ENCODE data around the gene GSTA5.
"Not testable (repeated sequence)": the region's sequence is repeated elsewhere in the genome, so short reads cannot be mapped to it uniquely, and the experiment has no call there.

GSTA5 gene

GRCh38 chr6:52839124-52840055 lies 1.2 kb downstream of the GSTA5 start:
- no peaks in the 10 kb centered on the region for H3K4me1 Mint-ChIP-seq
- no peaks in the 10 kb centered on the region for H3K36me3 Mint-ChIP-seq (ENCODE audit: low read depth)
- H3K4me3 Mint-ChIP-seq: no peak overlapping the region
- H3K27me3 Mint-ChIP-seq (ENCODE audit: low read depth): peaks cover 15% of the 10 kb centered on the region
- H3K27ac Mint-ChIP-seq: no peak overlapping the region
- TF ChIP-seq CTCF (IDR thresholded peaks at IDR 0.05; ENCODE audit: unreplicated experiment in 3 of 3): peak; percentile 46 to 59 (median 53)
- H3K9me3 Mint-ChIP-seq: no peaks in the 10 kb centered on the region

GRCh38 chr6:52834481-52834880 lies 6.1 kb downstream of the GSTA5 start:
- Mint-ChIP-seq H3K27ac (no peak overlapping the region), H3K4me1 (no peaks in the 10 kb centered on the region), H3K9me3 (no peaks in the 10 kb centered on the region), H3K4me3 (no peak overlapping the region), H3K27me3 (ENCODE audit: low read depth) (peaks cover 18% of the 10 kb centered on the region), H3K36me3 (ENCODE audit: low read depth) (no peaks in the 10 kb centered on the region)
- no peak for TF ChIP-seq CTCF (IDR thresholded peaks at IDR 0.05; ENCODE audit: unreplicated experiment in 3 of 3)

GRCh38 chr6:52830869-52831268 lies 9.7 kb downstream of the GSTA5 start:
- peaks cover 15% of the 10 kb centered on the region for H3K27me3 Mint-ChIP-seq (ENCODE audit: low read depth)
- not testable (repeated sequence) for H3K27ac Mint-ChIP-seq; H3K36me3 Mint-ChIP-seq (ENCODE audit: low read depth); H3K9me3 Mint-ChIP-seq; H3K4me3 Mint-ChIP-seq; H3K4me1 Mint-ChIP-seq

- Mint-ChIP-seq H3K4me1 (no peaks in the 10 kb centered on the region), H3K9me3 (peaks cover 3% of the 10 kb centered on the region), H3K36me3 (ENCODE audit: low read depth) (no peaks in the 10 kb centered on the region), H3K27ac (no peak overlapping the region), H3K27me3 (ENCODE audit: low read depth) (peaks cover 4% of the 10 kb centered on the region), H3K4me3 (no peak overlapping the region)
- TF ChIP-seq CTCF (IDR thresholded peaks at IDR 0.05; ENCODE audit: unreplicated experiment in 3 of 3): no peak
Observed at GRCh38 chr6:52829046-52829817, 11.4 kb downstream of the GSTA5 start.

- H3K27me3 Mint-ChIP-seq (ENCODE audit: low read depth); H3K4me1 Mint-ChIP-seq; H3K36me3 Mint-ChIP-seq (ENCODE audit: low read depth); H3K4me3 Mint-ChIP-seq; H3K27ac Mint-ChIP-seq; H3K9me3 Mint-ChIP-seq: not testable (repeated sequence)
Observed at GRCh38 chr6:52828621-52829020, 12.0 kb downstream of the GSTA5 start.

GRCh38 chr6:52827073-52827783 lies 13.4 kb downstream of the GSTA5 start:
- H3K27ac Mint-ChIP-seq; H3K4me3 Mint-ChIP-seq; H3K4me1 Mint-ChIP-seq; H3K36me3 Mint-ChIP-seq (ENCODE audit: low read depth); H3K27me3 Mint-ChIP-seq (ENCODE audit: low read depth); H3K9me3 Mint-ChIP-seq: not testable (repeated sequence)

- Mint-ChIP-seq H3K4me3 (no peak overlapping the region), H3K36me3 (ENCODE audit: low read depth) (no peaks in the 10 kb centered on the region), H3K9me3 (peaks cover 10% of the 10 kb centered on the region), H3K4me1 (no peaks in the 10 kb centered on the region), H3K27me3 (ENCODE audit: low read depth) (no peaks in the 10 kb centered on the region), H3K27ac (no peak overlapping the region)
- no peak for TF ChIP-seq CTCF (IDR thresholded peaks at IDR 0.05; ENCODE audit: unreplicated experiment in 3 of 3)
Observed at GRCh38 chr6:52826513-52826912, 14.1 kb downstream of the GSTA5 start.

GRCh38 chr6:52825900-52826459 lies 14.6 kb downstream of the GSTA5 start:
- not testable (repeated sequence) for H3K4me1 Mint-ChIP-seq; H3K27ac Mint-ChIP-seq; H3K4me3 Mint-ChIP-seq; H3K27me3 Mint-ChIP-seq (ENCODE audit: low read depth); H3K9me3 Mint-ChIP-seq; H3K36me3 Mint-ChIP-seq (ENCODE audit: low read depth)

- not testable (repeated sequence) for H3K27me3 Mint-ChIP-seq (ENCODE audit: low read depth); H3K9me3 Mint-ChIP-seq; H3K4me1 Mint-ChIP-seq; H3K36me3 Mint-ChIP-seq (ENCODE audit: low read depth); H3K4me3 Mint-ChIP-seq; H3K27ac Mint-ChIP-seq
Observed at GRCh38 chr6:52825270-52825793, 15.3 kb downstream of the GSTA5 start.
